ENCODE measurements around the gene PLEKHH1.

Gene PLEKHH1

DNA sequence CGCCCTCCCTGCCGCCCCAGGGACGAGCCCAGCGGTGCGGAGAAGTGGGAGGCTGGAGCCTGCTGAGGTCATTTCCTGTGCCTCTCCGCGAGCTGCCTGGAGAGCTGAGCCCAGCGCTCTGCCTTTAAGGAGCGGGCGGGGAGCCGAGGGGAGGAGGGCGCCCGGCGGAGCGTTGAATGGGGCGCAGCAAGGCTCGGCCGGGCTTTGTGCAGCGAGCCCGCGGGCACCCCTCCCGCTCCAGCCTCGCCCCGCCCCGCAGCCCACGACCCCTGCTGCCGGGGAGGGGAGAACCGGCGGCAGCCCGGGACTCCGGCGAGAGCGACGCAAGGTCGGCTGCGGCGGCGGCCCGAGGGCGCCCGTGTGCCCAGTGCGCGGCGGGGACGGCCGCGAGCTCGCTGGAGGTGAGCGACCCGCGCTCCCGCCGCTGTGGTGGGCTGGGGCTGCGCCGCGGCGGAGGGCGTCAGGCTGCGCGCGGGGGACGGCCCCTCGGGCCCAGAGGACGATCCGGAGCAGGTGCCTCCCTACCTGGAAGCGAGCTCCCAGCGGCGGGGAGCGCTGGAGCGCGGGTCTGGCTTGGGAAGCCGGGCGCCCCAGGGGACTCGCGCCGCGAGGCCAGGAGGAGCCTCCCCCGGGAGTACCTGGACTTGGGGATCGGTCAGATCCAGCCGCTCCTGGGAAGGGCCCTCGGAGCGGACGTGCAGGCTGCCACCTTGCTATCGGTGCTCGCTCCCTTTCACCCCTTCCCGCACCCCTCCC lies at the start of gene PLEKHH1:
TSS of gene PLEKHH1 (plus strand) at position 293 of the 756 bp plus-strand sequence. CDS start 8,578 bp downstream, outside the sequence.
- DNase-seq, result peak; percentile 70

DNA sequence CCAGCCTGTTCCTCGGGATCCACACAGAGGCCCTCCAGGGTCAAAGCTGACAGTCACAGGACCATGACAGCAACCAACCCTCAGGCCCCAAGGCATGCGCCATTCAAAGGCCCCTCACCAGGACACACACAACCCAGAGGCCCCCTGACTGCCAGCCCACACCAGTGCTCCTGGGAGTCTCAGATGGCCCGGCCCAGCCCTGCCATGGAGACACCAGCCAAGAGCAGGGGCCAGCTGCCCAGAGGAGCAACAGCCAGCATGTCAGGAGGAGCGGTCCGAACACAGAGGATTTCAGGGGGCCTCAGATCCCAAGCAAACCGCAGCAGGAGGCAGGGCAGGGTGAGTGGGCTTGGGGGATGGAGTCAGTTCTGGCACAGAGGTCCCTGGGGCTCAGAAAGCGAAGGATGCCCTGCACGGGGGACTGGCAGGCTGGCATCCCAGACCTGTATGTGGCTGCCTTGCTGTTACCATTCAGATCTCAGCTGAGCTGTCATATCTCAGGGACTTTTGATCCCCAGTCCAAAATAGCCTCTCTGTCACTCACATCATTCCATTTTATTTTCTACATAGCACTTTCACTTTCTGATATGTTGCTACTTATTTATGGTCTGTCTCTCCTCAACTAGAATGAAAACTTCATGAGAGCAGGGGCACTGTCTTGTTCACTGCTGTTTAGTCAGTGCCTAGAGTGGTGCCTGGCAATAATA lies 49.4 kb upstream of the PLEKHH1 start:
- DNase-seq, result no peak

DNA sequence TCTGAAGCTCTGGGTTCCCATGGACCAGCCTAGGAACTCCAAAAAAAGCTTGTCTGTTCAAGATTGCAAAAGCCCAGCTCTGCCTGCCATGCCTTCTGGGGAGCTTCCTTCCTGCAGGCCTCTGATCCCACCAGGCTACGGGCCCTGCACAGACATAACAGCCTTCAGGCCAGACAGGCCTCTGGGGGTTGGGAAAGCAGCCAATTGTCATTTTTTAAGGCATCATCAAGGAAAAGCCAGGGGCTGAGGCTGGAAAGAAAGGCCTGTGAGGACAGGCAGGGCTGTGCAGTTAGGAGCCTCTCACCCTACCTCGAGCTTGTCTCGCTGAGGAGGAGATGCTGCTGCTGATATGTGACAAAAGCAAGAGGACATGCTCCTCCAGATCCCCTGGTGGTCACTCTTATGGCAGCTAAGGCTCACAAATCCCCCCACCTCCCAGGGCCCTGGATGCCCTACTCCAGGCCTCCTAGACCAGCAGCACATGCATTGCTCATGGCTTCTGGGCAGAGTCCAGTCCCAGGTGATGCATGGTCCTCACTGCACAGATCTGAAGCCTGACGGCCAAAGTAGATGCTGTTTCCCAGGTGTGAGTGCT lies 47.5 kb upstream of the PLEKHH1 start:
- DNase-seq, result no peak

DNA sequence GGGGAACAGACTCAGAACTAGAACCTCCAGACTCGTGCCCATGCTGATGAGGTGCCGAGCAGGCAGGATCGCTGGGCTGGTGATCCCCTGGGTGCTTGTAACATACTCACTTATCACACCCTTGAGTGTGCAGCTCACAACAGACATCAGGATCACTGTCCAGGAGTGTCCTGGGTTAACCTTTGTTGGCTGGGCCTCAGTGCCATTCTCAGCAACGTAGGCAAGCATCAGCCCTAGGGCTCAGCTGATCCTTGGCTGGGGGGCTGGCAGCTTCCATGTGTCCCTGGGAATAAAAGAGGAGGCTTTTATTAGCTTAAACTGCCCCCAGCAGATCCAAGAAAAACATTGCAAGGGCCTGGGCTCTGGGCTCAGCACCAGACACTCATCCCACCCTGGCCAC lies 46.2 kb upstream of the PLEKHH1 start:
- no peak for DNase-seq

DNA sequence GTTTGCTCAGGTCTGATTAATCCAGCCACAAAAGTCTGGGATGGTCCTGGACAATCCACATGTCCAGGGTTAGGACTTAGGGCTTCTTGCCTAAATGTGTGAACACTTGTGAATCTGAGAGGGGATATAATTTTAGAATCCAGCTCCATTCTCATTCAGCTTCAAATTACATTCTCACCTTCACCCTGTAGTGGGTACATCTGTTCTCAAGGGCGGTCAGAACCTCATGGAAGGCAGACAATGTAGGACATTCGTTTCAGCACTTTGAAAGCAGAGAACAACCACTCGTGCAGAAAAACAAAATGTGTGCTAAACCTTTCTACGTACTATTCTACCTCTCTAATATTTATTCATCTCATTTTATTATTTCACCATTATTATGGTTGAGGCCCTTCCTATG lies 45.8 kb upstream of the PLEKHH1 start:
- DNase-seq, result no peak

DNA sequence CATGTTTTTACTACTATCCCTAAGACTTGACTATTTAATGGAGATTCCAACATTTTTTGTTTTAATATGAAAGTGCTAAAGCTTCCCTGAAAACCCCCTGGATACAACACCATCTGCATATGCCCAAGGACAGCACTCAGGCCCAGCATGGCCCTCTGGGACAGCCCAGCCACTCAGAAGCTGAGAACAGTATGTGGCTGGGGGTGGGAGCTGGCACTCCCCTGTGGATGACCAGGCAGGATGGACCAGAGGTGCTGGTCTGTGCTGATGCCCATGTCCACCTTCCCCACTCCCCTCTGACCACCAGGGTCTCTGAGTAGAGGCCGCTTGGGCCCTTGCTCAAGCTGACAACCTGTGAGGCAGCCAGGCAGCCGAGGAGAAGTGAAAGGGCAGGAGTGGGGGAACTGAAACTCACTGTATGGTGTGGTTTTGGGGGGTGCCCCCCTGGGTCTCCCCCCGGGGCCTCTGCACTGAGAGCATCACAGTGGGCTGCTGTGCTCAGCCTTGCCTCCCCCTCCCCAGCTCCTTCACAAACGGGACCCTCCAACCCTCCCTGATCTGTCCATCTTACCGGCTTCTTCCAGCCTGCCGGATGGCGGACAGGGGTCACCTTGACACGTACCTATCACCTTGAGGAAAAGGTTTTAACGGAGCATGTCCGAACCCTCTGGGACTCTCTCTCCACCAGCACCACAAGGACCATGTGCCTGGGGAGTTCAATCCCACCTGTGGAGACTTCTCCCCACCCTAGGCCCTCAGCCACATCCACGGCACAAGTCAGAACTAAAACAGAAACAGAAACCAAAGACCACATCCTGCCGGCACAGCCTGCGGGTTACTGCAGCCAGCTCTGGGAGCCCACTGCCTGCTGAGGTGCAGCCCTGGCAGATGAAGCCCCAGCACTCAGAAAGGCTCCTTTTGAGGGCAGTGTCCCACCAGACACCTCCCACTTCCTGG lies 44.9 kb upstream of the PLEKHH1 start, which contains the start of gene TMEM229B:
TSS of gene TMEM229B (minus strand) at position 785 of the 957 bp plus-strand sequence. CDS start 14,798 bp downstream, outside the sequence.
- peak; percentile 40 for DNase-seq

DNA sequence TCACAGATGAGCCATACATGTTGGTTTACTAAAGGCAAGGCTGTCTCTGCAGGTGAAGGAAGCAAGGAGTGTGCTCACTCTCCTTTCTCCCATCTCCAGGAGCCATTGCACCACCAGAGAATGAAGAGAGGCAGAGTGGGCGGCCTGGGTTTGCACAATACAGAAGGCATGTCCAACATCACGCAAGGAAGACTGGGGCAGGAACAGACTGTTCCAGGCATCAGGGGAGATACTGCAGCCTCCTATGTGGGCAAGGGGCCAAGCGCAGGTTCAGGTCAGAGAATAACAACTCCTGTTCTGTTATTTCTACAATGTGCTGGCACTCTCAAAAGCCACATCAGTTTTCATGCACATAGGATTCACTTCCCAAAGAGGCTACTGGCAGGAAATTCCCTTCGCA lies 42.9 kb upstream of the PLEKHH1 start:
- no peak for DNase-seq

DNA sequence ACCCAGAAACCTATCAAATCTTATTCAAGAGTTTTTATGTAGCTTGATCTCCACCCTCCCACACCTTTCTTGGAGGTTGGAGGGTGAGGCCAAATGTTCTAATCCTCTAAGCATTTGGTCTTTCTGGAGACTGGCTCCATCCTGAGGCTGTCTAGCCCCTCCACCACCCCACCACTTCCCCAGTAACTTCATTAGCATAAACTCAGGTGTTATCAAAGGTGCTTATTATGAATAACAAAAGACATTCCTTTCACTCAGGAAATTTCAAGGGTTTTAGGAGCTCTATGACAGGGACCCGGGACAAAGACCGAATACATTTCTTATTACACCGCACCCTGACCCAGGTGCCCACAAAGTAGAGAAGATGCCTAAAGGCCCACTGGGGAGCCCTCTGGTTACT lies 41.8 kb upstream of the PLEKHH1 start:
- no peak for DNase-seq

DNA sequence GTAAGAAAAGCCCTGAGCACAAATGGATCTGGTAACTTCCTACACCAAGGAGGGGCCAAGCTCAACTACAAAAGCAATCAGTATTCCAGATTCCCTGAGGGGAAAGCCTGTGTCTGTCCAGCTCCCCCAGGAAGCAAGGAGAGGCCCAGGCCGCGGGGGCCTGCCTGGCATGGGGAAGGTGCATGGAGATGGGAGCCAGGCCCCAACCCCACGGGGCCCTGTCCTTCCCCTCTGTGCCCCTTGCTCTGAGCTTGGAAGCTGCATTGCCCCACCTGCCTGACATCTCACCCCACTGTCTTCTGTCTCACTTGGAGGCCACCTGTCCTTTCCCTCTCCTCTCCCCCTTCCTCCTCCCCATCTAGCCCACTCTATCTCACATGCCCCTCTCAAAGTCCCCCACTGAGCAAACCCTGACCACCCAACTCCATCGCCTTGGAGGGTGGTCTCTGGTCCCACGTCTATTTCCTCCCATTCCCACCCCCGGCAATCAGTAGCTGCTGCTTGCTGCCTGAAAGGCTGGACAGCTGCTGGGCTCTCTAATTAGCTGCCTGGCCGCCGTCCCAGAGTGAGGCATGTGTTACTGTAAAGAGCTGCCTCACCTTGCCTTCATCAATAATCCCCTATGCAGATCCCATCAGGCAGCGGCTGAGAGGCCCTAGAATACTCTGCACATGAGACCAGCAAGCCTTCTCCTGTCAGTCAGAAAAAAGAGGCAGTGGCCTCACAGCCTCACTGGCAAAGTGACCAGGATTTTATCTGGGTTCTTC lies 41.2 kb upstream of the PLEKHH1 start:
- DNase-seq, result no peak

DNA sequence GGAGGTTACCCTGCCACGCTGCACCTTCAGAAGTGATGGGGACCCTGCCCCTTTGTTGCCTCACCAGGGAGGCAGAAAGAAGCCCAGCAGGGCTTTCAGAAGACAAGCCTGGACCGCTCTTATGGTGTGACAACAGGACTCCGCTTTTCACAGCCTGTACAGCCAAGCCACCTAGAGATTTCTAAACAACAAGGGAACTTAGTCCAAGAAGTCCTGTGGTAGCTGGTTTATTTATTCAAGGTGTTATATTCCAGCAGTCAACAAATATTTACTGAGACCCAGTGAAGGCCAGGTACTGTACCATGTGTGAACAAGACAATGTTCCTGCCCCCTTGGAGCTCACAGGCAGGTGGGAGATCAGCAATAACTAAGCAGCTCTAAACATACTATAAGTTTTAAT lies 40.6 kb upstream of the PLEKHH1 start:
- DNase-seq, result no peak

DNA sequence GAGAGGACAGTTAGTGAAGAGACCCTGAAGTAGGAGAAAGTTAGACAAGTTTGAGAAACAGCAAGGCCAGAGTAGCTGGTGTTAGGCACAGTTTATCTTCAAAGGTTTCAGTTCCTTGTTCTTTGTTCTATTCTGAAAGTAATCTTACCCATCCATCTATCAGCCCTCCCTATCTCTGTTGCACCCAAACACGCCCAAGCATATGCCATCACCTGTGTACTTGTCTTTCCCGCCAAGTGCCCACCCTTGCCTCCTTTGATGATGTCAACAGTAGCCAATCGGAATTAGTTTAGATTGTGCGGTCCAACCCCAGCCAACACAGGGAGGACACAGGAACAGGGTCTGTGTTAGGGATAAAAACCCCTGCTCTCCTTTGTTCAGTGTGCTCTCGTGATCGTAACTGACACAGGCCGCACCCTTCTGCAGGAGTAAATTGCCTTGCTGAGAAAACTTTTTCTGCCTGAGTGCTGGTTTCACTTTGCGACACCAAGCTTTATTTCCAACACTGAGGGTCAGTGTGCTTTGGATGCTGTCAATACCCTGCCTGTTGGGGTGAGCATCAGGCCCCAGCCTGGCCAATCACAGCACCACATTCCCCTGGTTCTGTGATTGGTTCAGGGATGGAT lies 39.9 kb upstream of the PLEKHH1 start:
- DNase-seq, result no peak

DNA sequence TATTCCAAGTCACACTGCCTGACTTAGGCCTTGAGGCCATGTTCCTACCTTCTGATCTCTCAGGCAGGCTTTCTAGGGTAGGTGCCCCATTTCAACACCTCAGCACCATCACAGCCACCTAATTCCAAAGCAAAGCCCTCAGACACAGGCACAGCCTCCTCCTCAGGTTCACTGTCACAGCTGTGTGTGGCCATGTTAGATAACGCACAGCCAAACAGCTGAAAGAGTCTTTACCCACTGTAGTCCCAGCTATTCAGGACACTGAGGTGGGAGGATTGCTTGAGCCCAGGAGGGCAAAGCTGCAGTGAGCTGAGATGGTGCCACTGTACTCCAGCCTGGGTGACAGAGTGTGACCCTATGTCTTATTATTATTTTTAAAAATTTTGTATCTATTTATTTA lies 37.3 kb upstream of the PLEKHH1 start:
- peak; percentile 36 for DNase-seq

DNA sequence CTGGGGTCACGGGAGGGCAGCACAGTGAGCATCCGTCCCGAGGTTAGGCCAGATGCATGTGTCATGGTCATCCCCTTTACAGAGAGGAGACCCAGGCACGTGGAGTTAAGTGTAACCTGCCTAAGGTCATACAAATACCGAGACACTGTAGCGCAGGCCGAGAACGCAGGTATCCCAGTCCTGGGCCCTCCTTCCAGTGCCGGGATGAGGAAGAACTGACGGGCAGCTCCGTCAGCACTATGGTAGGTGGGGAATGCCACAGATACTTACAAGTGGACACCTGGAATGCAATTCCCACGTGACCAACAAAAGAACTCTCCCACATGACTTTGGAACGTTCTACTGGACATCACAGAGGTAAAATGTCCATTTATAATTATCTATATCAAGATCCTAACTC lies 35.9 kb upstream of the PLEKHH1 start:
- no peak for DNase-seq

DNA sequence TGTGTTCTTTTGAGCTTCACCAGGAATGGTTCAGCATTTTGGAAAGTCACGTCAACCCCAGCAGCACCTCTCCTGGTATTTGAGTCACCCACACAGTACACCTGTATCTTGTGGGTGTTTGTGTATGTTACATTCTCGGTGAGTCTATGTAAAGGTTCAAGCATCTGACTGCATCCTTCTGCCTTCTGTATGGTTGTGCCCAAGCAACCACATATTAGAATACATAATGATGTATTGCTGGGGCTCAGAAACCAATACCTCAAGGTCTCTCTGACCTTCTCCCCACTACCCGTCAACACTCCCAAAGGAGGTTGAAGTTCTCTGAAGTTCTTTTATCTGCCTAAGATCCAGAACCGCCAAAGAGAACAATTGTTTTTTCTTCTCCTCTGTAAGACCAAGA lies 35.4 kb upstream of the PLEKHH1 start:
- no peak for DNase-seq

DNA sequence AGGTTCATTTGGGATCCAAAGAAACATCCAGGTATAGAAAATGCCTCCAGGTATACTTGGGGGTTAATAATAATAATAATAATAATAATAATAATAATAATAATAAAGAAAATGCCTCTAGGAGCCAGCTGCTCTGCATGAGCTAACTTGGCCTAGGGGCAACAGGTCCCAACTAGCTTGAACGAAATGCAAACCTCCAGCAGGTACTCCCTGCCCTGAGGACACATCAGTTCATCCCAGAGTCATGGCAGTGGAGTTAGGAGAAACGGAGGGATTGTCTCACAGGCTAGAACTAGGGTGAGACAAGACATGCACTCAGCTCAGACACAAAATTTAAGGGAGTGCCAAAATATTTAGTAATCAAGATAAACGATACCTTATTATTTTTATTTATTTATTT lies 32.1 kb upstream of the PLEKHH1 start:
- DNase-seq, result no peak

DNA sequence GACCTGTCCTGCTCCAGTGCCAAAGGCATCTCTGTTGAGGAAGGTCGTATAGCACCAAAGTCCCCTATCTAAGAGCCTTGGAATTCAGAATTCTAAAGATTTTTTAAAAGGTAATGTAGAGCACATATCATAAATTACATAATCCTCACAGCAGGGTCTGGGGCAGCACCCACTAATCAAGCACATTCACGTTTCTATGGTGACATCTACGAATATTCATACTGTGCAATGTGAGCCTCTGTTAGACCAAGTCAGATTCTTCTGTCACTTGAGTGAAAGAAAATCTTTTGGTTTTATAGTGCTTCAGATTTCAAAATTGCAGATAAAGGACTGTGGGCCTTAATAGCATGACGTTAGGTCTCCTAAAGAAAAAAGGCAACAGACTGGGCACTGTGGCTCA lies 31.4 kb upstream of the PLEKHH1 start:
- no peak for DNase-seq

DNA sequence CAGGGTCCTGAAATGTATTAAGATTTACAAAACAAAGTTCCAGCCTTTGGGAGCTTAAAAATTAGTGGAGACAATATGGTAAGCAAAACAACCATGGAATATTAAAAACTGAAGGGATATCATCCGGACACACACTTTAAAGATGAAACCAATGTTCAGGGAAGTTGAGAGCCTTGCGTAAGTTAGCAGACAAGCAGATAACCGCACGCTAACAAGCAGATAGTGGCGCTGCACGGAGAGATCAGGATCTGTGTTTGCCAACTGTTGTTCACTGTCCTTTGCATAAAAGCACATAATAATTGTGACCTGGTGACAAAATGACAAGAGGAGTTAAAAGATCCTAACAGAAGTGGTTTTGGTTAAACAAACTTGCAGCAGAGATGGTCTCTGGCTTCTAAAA lies 30.2 kb upstream of the PLEKHH1 start:
- no peak for DNase-seq

DNA sequence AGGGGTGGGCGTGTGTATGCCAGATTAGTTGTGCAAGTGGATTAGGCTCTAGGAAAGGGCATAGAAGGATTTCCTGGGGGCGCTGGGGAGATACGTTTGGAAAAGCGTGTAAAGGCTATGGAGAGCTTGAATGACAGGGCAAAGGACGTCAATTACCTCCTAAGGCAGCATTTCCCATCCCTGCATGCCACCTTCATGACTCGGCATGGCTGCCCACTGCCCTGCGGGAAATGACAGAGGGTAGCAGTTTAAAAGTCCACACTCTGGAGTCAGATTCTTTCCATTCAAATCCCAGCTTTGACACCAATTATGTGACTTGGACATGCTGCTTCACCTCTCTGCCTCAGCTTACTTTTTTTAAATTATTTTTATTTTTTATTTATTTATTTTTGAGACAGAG lies 29.8 kb upstream of the PLEKHH1 start:
- DNase-seq, result no peak

DNA sequence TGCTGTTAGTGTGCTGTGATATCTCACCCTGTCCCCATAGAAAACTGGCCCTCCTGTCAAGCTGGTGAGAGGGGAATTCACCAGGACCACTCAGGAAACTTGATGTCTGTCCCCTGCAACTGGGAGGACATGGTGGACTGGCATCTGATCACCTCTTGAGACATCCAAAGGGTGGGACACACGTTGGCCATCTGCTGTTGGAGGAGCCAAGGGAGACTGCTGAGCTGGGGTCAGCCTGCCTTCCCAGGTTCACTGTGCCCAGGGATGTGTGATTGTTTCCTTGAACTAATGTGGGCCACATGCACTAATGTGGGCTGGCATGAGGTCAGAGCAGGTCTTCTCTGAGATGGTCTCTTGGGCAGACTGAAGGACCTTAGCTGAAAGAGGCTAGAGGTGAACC lies 27.8 kb upstream of the PLEKHH1 start:
- DNase-seq, result no peak

DNA sequence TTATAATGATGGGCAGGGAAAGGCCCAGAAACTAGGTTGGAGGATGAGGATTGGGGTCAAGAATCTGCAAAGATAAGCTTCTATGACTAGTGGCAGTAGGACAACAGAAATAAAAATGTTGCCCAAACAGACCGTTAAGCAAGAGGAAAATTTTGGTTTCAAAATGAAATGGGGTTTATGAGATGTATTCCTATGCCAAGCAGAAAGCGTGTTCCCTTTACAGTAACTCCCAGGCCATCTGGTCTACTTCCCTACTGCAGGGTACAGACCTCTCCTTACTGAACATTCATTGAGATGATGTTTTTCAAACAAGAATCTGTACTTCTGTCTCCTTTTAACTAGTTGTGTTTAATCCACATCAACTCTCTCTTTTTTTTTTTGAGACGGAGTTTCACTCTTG lies 24.1 kb upstream of the PLEKHH1 start:
- no peak for DNase-seq

DNA sequence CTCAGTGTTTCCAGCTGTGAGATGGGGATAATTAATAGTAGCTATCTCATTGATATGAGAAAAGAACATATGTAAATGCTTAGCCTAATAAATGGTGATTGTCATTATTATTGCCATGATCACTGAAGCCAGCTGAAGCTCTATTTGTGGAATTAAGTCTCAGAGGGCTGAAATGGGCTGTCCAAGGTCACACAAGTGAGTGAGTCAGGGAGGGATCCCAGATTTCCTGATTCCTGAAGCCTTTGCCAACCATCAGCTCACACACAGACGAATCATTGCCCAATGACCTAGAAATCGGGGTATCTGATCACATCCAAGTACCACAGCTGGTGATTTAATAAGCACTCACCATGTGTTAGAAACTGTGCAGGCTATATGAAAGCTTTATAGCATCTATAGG lies 23.0 kb upstream of the PLEKHH1 start:
- DNase-seq, result no peak

DNA sequence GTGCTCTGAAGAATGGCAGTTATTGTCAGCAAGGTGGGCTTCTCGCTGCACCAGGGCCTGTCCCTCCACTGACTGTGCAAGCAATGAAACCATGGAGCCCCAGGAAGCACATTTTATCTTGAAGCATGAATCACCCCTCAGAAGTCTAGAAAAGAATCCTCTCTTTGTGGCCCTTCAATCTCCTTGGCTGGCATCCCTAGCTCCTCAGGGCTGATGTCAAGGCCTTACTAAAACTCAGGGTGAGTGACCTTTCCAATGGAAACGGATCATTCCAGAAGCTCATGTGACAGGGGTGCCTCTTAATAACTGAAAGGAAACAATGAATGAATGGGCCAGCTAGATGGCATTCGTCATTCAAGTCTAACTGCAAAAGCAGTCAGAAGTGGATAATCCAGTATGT lies 22.3 kb upstream of the PLEKHH1 start:
- no peak for DNase-seq
